OCI-LY7 (cell line): ENCODE results near the gene SEC31B.

Experiments
- CTCF ChIP-seq: fragments of 200-600 bp; sonication (generic); conservative IDR thresholded peaks from 2 replicates; pipeline ENCODE4 v1.5.1; 2014; ENCODE audit warnings: mild to moderate bottlenecking, antibody characterized with exemption, low read length, moderate library complexity, mixed read lengths
- EZH2phosphoT487 ChIP-seq: fragments of 200-600 bp; sonication (generic); IDR thresholded peaks from 2 replicates; pipeline ENCODE4 v1.6.1; 2018; ENCODE audit warnings: low read depth, borderline replicate concordance, mild to moderate bottlenecking, mixed run types, antibody characterized with exemption, low read length, moderate library complexity, mixed read lengths

- TF ChIP-seq CTCF (no peak), EZH2phosphoT487 (no peak)
Measured at GRCh38 chr10:100483876-100484666, 35.6 kb downstream of the SEC31B start.
